Mesothelial cell of epicardium (in vitro differentiated cells): ENCODE results near the gene NMNAT2. TPM values are rescaled to one million over a fixed set of nuclear protein-coding genes. Genes with fewer than 3 reads are reported as not detected.

Source experiments
- DNase-seq, 2 experiments: peaks; one replicate each; pipeline ENCODE4 v3.0.0; 2021; ENCODE audit warnings: low spot score in 2 of 2; ENCODE audit not compliant: unreplicated experiment in 2 of 2
- H3K27ac Mint-ChIP-seq: 2 replicates; pipeline ENCODE4 v1.8.0; 2021; ENCODE audit warnings: mixed read lengths
- H3K27me3 Mint-ChIP-seq: 2 replicates; pipeline ENCODE4 v1.8.0; 2021; ENCODE audit warnings: low read depth, mixed read lengths
- H3K36me3 Mint-ChIP-seq: 2 replicates; pipeline ENCODE4 v1.8.0; 2021; ENCODE audit warnings: mixed read lengths
- H3K4me1 Mint-ChIP-seq: 2 replicates; pipeline ENCODE4 v1.8.0; 2021; ENCODE audit warnings: mixed read lengths
- H3K4me3 Mint-ChIP-seq: 2 replicates; pipeline ENCODE4 v1.8.0; 2021; ENCODE audit warnings: mild to moderate bottlenecking, moderate library complexity, mixed read lengths
- H3K9me3 Mint-ChIP-seq: 2 replicates; pipeline ENCODE4 v1.8.0; 2021; ENCODE audit warnings: mixed read lengths
- total RNA-seq: library from RNA; stranded (reverse); gene quantifications from 3 replicates; pipeline ENCODE4 v1.2.1, GENCODE V29; 2021
- TF ChIP-seq, protein P1 (sequence below): fragments of 200-600 bp; sonication (generic); IDR thresholded peaks from one replicate; pipeline ENCODE4 v1.5.0; 2021; ENCODE audit warnings: antibody characterized with exemption; ENCODE audit not compliant: unreplicated experiment

Gene NMNAT2
- total RNA-seq, 1 donor from 2014 or later: 1.2 TPM

DNA sequence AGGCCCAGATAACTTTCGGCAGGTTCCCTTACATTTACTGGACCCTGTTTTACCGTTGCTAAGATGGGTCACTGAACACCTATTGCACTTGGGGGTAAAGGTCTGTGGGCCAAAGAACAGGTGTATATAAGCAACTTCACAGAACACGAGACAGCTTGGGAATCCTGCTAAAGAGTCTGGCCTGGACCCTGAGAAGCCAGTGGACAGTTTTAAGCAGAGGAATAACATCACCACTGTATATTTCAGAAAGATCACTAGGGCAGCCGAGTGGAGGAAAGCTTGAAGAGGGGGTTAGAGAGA is 177.7 kb downstream of the NMNAT2 start:
- TF ChIP-seq, protein P1, sequence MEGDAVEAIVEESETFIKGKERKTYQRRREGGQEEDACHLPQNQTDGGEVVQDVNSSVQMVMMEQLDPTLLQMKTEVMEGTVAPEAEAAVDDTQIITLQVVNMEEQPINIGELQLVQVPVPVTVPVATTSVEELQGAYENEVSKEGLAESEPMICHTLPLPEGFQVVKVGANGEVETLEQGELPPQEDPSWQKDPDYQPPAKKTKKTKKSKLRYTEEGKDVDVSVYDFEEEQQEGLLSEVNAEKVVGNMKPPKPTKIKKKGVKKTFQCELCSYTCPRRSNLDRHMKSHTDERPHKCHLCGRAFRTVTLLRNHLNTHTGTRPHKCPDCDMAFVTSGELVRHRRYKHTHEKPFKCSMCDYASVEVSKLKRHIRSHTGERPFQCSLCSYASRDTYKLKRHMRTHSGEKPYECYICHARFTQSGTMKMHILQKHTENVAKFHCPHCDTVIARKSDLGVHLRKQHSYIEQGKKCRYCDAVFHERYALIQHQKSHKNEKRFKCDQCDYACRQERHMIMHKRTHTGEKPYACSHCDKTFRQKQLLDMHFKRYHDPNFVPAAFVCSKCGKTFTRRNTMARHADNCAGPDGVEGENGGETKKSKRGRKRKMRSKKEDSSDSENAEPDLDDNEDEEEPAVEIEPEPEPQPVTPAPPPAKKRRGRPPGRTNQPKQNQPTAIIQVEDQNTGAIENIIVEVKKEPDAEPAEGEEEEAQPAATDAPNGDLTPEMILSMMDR: no peak
- Mint-ChIP-seq H3K27me3 (no peaks in the 10 kb centered on the region), H3K9me3 (no peaks in the 10 kb centered on the region), H3K36me3 (peaks cover 5% of the 10 kb centered on the region), H3K4me3 (no peak overlapping the region), H3K4me1 (peaks cover 5% of the 10 kb centered on the region), H3K27ac (no peak overlapping the region)
- DNase-seq: no peak

- no peak overlapping the region for H3K4me3 Mint-ChIP-seq
- no peak for DNase-seq
- H3K27ac Mint-ChIP-seq: no peak overlapping the region
- TF ChIP-seq, protein P1: no peak
- peaks cover 11% of the 10 kb centered on the region for H3K4me1 Mint-ChIP-seq
- H3K36me3 Mint-ChIP-seq: peaks cover 5% of the 10 kb centered on the region
- H3K9me3 Mint-ChIP-seq: no peaks in the 10 kb centered on the region
- no peaks in the 10 kb centered on the region for H3K27me3 Mint-ChIP-seq
Observed at GRCh38 chr1:183239793-183240525, 178.2 kb downstream of the NMNAT2 start.

GRCh38 chr1:183239220-183239742 is 178.9 kb downstream of the NMNAT2 start:
- no peak overlapping the region for H3K27ac Mint-ChIP-seq
- TF ChIP-seq, protein P1: no peak
- peaks cover 17% of the 10 kb centered on the region for H3K4me1 Mint-ChIP-seq
- H3K36me3 Mint-ChIP-seq: peaks cover 5% of the 10 kb centered on the region
- H3K4me3 Mint-ChIP-seq: no peak overlapping the region
- no peaks in the 10 kb centered on the region for H3K27me3 Mint-ChIP-seq
- no peak for DNase-seq
- no peaks in the 10 kb centered on the region for H3K9me3 Mint-ChIP-seq

DNA sequence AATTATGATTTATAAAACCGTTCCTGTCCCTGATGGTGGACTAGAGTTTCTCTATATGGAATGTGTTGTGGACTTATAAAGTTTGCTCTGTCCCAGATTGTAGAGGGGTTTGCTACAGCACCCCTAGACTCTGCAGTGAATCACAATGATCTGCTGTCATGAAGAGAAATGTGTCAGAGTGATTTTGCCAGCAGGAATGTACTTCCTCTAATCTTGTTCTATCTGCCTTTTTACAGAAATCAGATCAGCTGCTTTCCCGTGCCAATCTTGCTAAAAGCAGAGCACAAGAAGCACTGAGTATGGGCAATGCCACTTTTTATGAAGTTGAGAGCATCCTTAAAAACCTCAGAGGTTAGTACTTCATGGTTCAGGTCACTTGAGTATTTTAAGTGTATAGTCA is 180.1 kb downstream of the NMNAT2 start:
- TF ChIP-seq, protein P1: no peak
- Mint-ChIP-seq H3K9me3 (no peaks in the 10 kb centered on the region), H3K4me3 (no peak overlapping the region), H3K27ac (no peak overlapping the region), H3K27me3 (no peaks in the 10 kb centered on the region), H3K36me3 (peaks cover 5% of the 10 kb centered on the region), H3K4me1 (peaks cover 22% of the 10 kb centered on the region)
- no peak for DNase-seq

- H3K27me3 Mint-ChIP-seq: no peaks in the 10 kb centered on the region
- no peak for DNase-seq
- H3K27ac Mint-ChIP-seq: no peak overlapping the region
- peaks cover 5% of the 10 kb centered on the region for H3K36me3 Mint-ChIP-seq
- no peak overlapping the region for H3K4me3 Mint-ChIP-seq
- TF ChIP-seq, protein P1: no peak
- H3K9me3 Mint-ChIP-seq: no peaks in the 10 kb centered on the region
- peaks cover 24% of the 10 kb centered on the region for H3K4me1 Mint-ChIP-seq
Observed at GRCh38 chr1:183237046-183237445, 181.1 kb downstream of the NMNAT2 start.
